IPS-20b (cell line): ENCODE measurements around the gene BHLHE41.

Source experiments
- H3K27ac ChIP-seq: one replicate; pipeline ENCODE4 v1.5.1; 2013; ENCODE audit warnings: low read length
- H3K27me3 ChIP-seq: 2 replicates; pipeline ENCODE4 v1.6.1; 2013; ENCODE audit warnings: mild to moderate bottlenecking, low read length, inconsistent platforms; ENCODE audit not compliant: insufficient read depth
- H3K36me3 ChIP-seq: 2 replicates; pipeline ENCODE4 v1.6.1; 2013; ENCODE audit warnings: low read depth, mild to moderate bottlenecking, inconsistent platforms, low read length, moderate library complexity; ENCODE audit not compliant: insufficient read depth
- H3K4me1 ChIP-seq: 2 replicates; pipeline ENCODE4 v1.6.1; 2013; ENCODE audit warnings: mild to moderate bottlenecking, control low read depth, inconsistent platforms, low read length, moderate library complexity; ENCODE audit not compliant: insufficient read depth
- H3K4me3 ChIP-seq: 2 replicates; pipeline ENCODE4 v1.5.1; 2013; ENCODE audit warnings: mild to moderate bottlenecking, low read length, inconsistent platforms
- H3K9ac ChIP-seq: 2 replicates; pipeline ENCODE4 v1.6.1; 2013; ENCODE audit warnings: low read depth, mild to moderate bottlenecking, inconsistent platforms, low read length, moderate library complexity
- H3K9me3 ChIP-seq: 2 replicates; pipeline ENCODE4 v1.6.1; 2013; ENCODE audit warnings: mild to moderate bottlenecking, low read depth, low read length, inconsistent platforms; ENCODE audit not compliant: insufficient read depth

Gene BHLHE41

GRCh38 chr12:26122061-26122680 is 2.7 kb downstream of the BHLHE41 start:
- Histone ChIP-seq H3K27me3 (peaks cover 86% of the 10 kb centered on the region), H3K36me3 (no peaks in the 10 kb centered on the region), H3K4me3 (peak overlapping the region; percentile 63), H3K27ac (no peak overlapping the region), H3K9ac (no peak overlapping the region), H3K4me1 (peaks cover 21% of the 10 kb centered on the region), H3K9me3 (no peaks in the 10 kb centered on the region)

- Histone ChIP-seq H3K4me3 (peak overlapping the region; percentile 37), H3K9me3 (no peaks in the 10 kb centered on the region), H3K27ac (no peak overlapping the region), H3K4me1 (peaks cover 22% of the 10 kb centered on the region), H3K36me3 (no peaks in the 10 kb centered on the region), H3K9ac (no peak overlapping the region), H3K27me3 (peaks cover 86% of the 10 kb centered on the region)
These were observed 3.3 kb downstream of the BHLHE41 start for GRCh38 chr12:26121323-26122060.

- no peaks in the 10 kb centered on the region for H3K36me3 ChIP-seq
- no peak overlapping the region for H3K4me3 ChIP-seq
- H3K9me3 ChIP-seq = no peaks in the 10 kb centered on the region
- peaks cover 23% of the 10 kb centered on the region for H3K4me1 ChIP-seq
- no peak overlapping the region for H3K27ac ChIP-seq
- H3K9ac ChIP-seq = no peak overlapping the region
- peaks cover 86% of the 10 kb centered on the region for H3K27me3 ChIP-seq
These were observed 4.1 kb downstream of the BHLHE41 start for GRCh38 chr12:26120561-26121274.

GRCh38 chr12:26119391-26119989 is 5.3 kb downstream of the BHLHE41 start:
- no peak overlapping the region for H3K27ac ChIP-seq
- H3K9me3 ChIP-seq = no peaks in the 10 kb centered on the region
- peaks cover 87% of the 10 kb centered on the region for H3K27me3 ChIP-seq
- H3K36me3 ChIP-seq = no peaks in the 10 kb centered on the region
- H3K9ac ChIP-seq = no peak overlapping the region
- no peak overlapping the region for H3K4me3 ChIP-seq
- peaks cover 20% of the 10 kb centered on the region for H3K4me1 ChIP-seq

GRCh38 chr12:26118308-26118707 is 6.5 kb downstream of the BHLHE41 start:
- H3K36me3 ChIP-seq = no peaks in the 10 kb centered on the region
- no peak overlapping the region for H3K9ac ChIP-seq
- peaks cover 17% of the 10 kb centered on the region; the same call in 1 of the 2 replicates for H3K4me1 ChIP-seq
- peaks cover 80% of the 10 kb centered on the region for H3K27me3 ChIP-seq
- no peaks in the 10 kb centered on the region for H3K9me3 ChIP-seq
- no peak overlapping the region for H3K27ac ChIP-seq
- H3K4me3 ChIP-seq = no peak overlapping the region

GRCh38 chr12:26116829-26117715 is 7.8 kb downstream of the BHLHE41 start:
- Histone ChIP-seq H3K4me1 (peaks cover 20% of the 10 kb centered on the region), H3K27ac (no peak overlapping the region), H3K9me3 (no peaks in the 10 kb centered on the region), H3K9ac (no peak overlapping the region), H3K4me3 (no peak overlapping the region), H3K36me3 (no peaks in the 10 kb centered on the region), H3K27me3 (peaks cover 74% of the 10 kb centered on the region)

GRCh38 chr12:26114720-26115401 is 10.0 kb downstream of the BHLHE41 start:
- Histone ChIP-seq H3K27ac (no peak overlapping the region), H3K9ac (peak overlapping the region; percentile 25; the same call in 1 of the 2 replicates), H3K36me3 (no peaks in the 10 kb centered on the region), H3K4me3 (peak overlapping the region; percentile 73; the same call in 1 of the 2 replicates), H3K27me3 (peaks cover 62% of the 10 kb centered on the region), H3K9me3 (no peaks in the 10 kb centered on the region), H3K4me1 (peaks cover 21% of the 10 kb centered on the region)

GRCh38 chr12:26113853-26114719 is 10.8 kb downstream of the BHLHE41 start:
- H3K36me3 ChIP-seq = no peaks in the 10 kb centered on the region
- peaks cover 21% of the 10 kb centered on the region for H3K4me1 ChIP-seq
- H3K27me3 ChIP-seq = peaks cover 58% of the 10 kb centered on the region
- peak overlapping the region; percentile 73 for H3K4me3 ChIP-seq
- H3K9ac ChIP-seq = peak overlapping the region; percentile 77; the same call in 1 of the 2 replicates
- peak overlapping the region; percentile 43 for H3K27ac ChIP-seq
- no peaks in the 10 kb centered on the region for H3K9me3 ChIP-seq

- Histone ChIP-seq H3K4me1 (peaks cover 23% of the 10 kb centered on the region), H3K27me3 (peaks cover 55% of the 10 kb centered on the region), H3K9ac (peak overlapping the region; percentile 77; the same call in 1 of the 2 replicates), H3K27ac (no peak overlapping the region), H3K36me3 (no peaks in the 10 kb centered on the region), H3K4me3 (peak overlapping the region; percentile 73), H3K9me3 (no peaks in the 10 kb centered on the region)
These were observed 11.6 kb downstream of the BHLHE41 start for GRCh38 chr12:26113181-26113654.

GRCh38 chr12:26112703-26113147 is 12.1 kb downstream of the BHLHE41 start:
- Histone ChIP-seq H3K4me1 (peaks cover 23% of the 10 kb centered on the region), H3K9me3 (no peaks in the 10 kb centered on the region), H3K4me3 (peak overlapping the region; percentile 73), H3K36me3 (no peaks in the 10 kb centered on the region), H3K9ac (peak overlapping the region; percentile 77; the same call in 1 of the 2 replicates), H3K27me3 (peaks cover 51% of the 10 kb centered on the region), H3K27ac (no peak overlapping the region)
